VCaP (cell line): ENCODE results near the gene CPPED1.

ENCODE experiments used
- H3K27ac ChIP-seq: fragments of 450-650 bp; 2 replicates; pipeline ENCODE4 v1.5.1; 2017
- CTCF ChIP-seq: fragments of 450-650 bp; conservative IDR thresholded peaks from 2 replicates; pipeline ENCODE4 v1.5.1; 2017; ENCODE audit warnings: mild to moderate bottlenecking, moderate library complexity

The CPPED1 gene

DNA sequence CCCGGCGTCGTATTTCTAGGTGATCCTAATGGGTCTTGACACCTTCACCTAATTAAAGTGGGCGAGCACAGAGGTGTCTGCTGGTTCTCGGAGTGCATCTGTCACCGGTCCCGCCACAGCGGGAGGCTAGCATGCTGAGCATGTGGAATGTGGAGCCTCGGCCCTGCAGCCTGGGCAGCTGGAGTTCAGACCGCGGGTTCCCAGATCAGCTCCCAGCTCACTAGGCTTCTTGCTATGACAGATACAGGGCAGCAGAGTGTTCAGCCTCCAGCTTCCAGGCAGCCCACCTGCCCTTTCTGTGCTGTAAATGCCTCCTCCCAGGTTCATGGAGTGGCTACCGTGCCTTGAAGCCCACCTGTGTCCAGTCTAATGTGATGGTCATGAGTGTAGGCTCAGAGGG, 166.7 kb downstream of the CPPED1 start:
- TF ChIP-seq CTCF = no peak
- H3K27ac ChIP-seq = no peak overlapping the region

GRCh38 chr16:12629271-12629670, 174.4 kb downstream of the CPPED1 start:
- H3K27ac ChIP-seq = no peak overlapping the region
- no peak for TF ChIP-seq CTCF

DNA sequence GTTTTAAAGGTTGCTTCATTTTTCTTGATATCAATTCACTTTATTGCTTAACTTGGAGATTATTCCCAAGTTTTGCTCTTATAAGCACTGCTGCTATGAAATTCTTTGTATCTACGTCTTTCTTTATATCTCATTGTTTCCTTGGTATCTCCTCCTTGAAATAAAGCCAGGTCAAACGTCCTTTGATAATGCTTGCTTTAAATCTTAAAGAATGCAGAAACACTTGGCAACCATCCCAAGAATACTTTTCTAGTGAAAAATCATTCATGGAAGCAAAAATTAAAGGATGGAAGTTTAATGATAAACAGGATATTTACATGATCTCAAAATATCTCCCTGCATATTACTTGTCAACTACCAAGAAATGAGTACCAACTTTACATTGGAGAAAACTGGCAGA, 175.2 kb downstream of the CPPED1 start:
- H3K27ac ChIP-seq = no peak overlapping the region
- TF ChIP-seq CTCF = no peak

DNA sequence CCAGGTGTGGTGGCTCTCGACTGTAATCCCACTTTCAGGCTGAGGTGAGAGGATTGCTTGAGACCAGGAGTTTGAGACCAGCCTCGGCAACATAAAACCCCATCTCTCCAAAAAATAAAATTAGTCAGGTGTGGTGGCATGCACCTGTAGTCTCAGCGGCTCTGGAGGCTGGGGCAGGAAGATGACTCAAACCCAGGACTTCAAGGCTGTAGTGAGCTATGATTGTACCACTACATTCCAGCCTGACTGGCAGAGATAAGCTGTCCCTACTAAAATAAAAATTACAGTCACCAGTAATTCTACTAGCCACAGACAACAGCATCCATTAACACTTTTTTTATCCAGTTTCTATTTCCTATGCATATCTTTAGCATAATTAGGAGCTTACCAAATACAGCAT, 176.3 kb downstream of the CPPED1 start:
- no peak overlapping the region for H3K27ac ChIP-seq
- no peak for TF ChIP-seq CTCF

GRCh38 chr16:12626411-12626810, 177.3 kb downstream of the CPPED1 start:
- no peak for TF ChIP-seq CTCF
- H3K27ac ChIP-seq = no peak overlapping the region

GRCh38 chr16:12625716-12626115, 178.0 kb downstream of the CPPED1 start:
- TF ChIP-seq CTCF = no peak
- no peak overlapping the region for H3K27ac ChIP-seq

DNA sequence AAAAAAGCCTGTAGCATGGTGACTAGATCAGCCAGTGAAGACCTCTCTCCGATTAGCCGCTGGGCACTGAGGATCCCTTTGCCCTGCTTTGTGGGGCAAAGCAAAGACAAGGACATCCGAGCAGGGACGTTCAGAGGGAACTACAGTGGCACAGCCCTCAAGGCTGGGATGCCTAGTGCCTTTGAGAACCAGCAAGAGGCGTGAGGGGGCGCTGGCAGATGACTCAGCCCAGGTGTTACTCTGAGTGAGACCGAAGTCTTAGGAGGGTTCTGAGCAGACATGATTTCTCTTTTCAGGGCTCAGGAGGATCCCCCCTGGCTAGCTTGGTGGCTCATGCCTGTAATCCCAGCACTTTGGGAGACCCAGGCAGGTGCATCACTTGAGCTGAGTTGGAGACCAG, 178.6 kb downstream of the CPPED1 start:
- TF ChIP-seq CTCF = no peak
- H3K27ac ChIP-seq = no peak overlapping the region

DNA sequence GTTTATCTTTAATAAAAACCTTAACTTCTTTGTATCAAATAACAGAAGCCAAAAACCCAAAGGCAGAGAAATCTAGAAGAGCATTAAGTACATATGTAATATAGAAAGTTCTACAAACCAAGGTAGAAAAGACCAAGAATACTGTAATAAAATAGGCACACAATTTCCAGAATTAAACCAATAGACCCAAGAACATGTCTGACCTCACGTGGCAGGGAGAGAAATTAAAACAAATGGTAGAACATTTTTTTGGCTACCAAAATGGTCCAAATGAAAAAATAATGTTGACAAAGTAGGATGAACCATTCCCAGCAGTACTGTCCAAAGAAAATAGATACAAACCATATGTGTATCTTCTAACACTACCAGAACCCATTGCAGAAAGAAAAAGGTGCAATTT, 183.5 kb downstream of the CPPED1 start:
- TF ChIP-seq CTCF = no peak
- H3K27ac ChIP-seq = no peak overlapping the region
